GM21528 (cell line): ENCODE data around the gene SERPINA12.

Source experiments
- ATAC-seq: cut with Tn5 transposase; IDR thresholded peaks from one replicate; pipeline ENCODE4 v1.9.1; 2021; ENCODE audit warnings: mild to moderate bottlenecking, moderate library complexity; ENCODE audit not compliant: unreplicated experiment, low FRiP score

SERPINA12 gene

GRCh38 chr14:94467728-94468520, 41.3 kb downstream of the SERPINA12 start:
- no peak for ATAC-seq

- no peak for ATAC-seq
Measured at GRCh38 chr14:94466706-94467370, 42.4 kb downstream of the SERPINA12 start.

- ATAC-seq: no peak
Measured at GRCh38 chr14:94465042-94465441, 44.2 kb downstream of the SERPINA12 start.

- no peak for ATAC-seq
Measured at GRCh38 chr14:94464290-94464689, 45.0 kb downstream of the SERPINA12 start.

- no peak for ATAC-seq
Measured at GRCh38 chr14:94462763-94463572, 46.3 kb downstream of the SERPINA12 start.

- no peak for ATAC-seq
Measured at GRCh38 chr14:94462219-94462551, 47.1 kb downstream of the SERPINA12 start.

- no peak for ATAC-seq
Measured at GRCh38 chr14:94461526-94462218, 47.6 kb downstream of the SERPINA12 start.

GRCh38 chr14:94460631-94461416, 48.4 kb downstream of the SERPINA12 start:
- ATAC-seq: no peak

GRCh38 chr14:94458558-94459205, 50.6 kb downstream of the SERPINA12 start:
- ATAC-seq: no peak

- ATAC-seq: no peak
Measured at GRCh38 chr14:94458096-94458495, 51.2 kb downstream of the SERPINA12 start.

- ATAC-seq: no peak
Measured at GRCh38 chr14:94455928-94456327, 53.3 kb downstream of the SERPINA12 start.

GRCh38 chr14:94451826-94452225, 57.4 kb downstream of the SERPINA12 start:
- no peak for ATAC-seq

GRCh38 chr14:94451091-94451771, 58.0 kb downstream of the SERPINA12 start:
- ATAC-seq: no peak

- ATAC-seq: no peak
Measured at GRCh38 chr14:94450722-94451090, 58.6 kb downstream of the SERPINA12 start.

- ATAC-seq: no peak
Measured at GRCh38 chr14:94449930-94450329, 59.3 kb downstream of the SERPINA12 start.

GRCh38 chr14:94448071-94448808, 61.0 kb downstream of the SERPINA12 start:
- ATAC-seq: no peak

GRCh38 chr14:94447206-94447605, 62.1 kb downstream of the SERPINA12 start:
- no peak for ATAC-seq

GRCh38 chr14:94446126-94446525, 63.1 kb downstream of the SERPINA12 start:
- ATAC-seq: no peak
